ENCODE data around the gene CACNA1D. TPM values are rescaled to one million over a fixed set of nuclear protein-coding genes. Genes with fewer than 3 reads are reported as not detected.

CACNA1D gene
- total and polyA plus RNA-seq, 8 donors, result 5.3 to 22.8 (median 11.6) TPM

DNA sequence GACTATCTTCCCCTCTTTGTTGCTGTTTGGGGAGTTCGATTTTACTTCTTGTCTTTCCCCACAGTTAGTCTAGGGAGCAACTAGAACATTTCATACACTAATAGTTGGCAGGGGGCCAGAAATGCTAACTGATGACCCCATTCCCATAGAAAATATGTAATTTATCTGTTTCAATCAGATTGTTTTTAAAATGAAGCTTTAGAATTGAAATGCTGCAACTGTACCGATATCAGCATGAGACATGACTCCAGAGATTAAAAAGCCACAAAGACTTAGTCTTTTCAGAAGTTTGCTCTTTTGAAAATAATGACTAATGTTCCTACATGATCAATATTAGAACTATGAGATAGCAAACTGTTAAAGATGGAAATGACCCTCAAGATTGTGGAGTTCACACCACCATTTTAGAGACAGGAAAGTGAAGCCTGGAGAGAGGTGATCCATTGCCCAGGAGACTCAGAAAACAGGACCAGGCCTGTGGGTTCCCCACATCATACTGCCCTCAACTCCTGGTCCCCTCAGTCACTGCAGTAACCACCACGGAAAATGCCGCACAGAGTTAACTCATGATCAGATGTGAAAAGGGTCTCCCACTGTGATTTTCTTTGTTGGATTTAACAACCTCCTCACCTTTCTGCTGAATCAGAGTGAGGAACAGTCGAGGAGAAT, 221.5 kb downstream of the CACNA1D start:
- no peaks in the 10 kb centered on the region for H3K9me3 ChIP-seq
- FAIRE-seq (no peak), ATAC-seq (no peak), DNase-seq (no peak)
- no peak overlapping the region for H3K4me3 ChIP-seq
- TF ChIP-seq, protein P1, sequence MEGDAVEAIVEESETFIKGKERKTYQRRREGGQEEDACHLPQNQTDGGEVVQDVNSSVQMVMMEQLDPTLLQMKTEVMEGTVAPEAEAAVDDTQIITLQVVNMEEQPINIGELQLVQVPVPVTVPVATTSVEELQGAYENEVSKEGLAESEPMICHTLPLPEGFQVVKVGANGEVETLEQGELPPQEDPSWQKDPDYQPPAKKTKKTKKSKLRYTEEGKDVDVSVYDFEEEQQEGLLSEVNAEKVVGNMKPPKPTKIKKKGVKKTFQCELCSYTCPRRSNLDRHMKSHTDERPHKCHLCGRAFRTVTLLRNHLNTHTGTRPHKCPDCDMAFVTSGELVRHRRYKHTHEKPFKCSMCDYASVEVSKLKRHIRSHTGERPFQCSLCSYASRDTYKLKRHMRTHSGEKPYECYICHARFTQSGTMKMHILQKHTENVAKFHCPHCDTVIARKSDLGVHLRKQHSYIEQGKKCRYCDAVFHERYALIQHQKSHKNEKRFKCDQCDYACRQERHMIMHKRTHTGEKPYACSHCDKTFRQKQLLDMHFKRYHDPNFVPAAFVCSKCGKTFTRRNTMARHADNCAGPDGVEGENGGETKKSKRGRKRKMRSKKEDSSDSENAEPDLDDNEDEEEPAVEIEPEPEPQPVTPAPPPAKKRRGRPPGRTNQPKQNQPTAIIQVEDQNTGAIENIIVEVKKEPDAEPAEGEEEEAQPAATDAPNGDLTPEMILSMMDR (IDR thresholded peaks at IDR 0.05), result no peak
- intact Hi-C loops (cut with DNase I), result loop anchor here in 1 of 3 donors (10.0 kb wide), 1 partner anchor 331 kb away; no protein-coding TSS in a partner anchor
- H3K36me3 ChIP-seq, result no peaks in the 10 kb centered on the region
- no peaks in the 10 kb centered on the region for H3K4me1 ChIP-seq
- H3K27ac ChIP-seq, result no peak overlapping the region
- H3K27me3 ChIP-seq, result no peaks in the 10 kb centered on the region
- 63 to 71% methylated on average over 5 of the region's 5 CpGs for WGBS, 2 donors

DNA sequence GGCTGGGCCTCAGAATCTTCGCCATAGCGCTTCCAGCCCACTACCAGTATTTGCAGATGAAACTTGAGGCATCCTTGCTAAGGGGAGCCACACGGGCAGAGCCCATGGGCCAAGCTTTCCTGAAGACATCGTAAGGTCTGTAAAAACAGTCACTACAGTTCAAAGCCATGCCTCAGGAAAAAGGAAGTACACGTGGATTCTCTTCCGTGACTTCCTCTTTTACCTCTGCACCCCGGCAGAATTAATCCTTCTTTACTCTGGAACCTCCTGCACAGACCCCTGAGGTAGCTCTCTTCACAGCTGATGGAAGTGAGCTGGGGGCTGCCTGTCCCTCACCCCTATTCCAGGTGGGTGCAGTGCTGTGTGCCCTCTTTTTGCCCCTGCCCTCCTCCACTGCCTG, 222.6 kb downstream of the CACNA1D start:
- FAIRE-seq, result no peak

DNA sequence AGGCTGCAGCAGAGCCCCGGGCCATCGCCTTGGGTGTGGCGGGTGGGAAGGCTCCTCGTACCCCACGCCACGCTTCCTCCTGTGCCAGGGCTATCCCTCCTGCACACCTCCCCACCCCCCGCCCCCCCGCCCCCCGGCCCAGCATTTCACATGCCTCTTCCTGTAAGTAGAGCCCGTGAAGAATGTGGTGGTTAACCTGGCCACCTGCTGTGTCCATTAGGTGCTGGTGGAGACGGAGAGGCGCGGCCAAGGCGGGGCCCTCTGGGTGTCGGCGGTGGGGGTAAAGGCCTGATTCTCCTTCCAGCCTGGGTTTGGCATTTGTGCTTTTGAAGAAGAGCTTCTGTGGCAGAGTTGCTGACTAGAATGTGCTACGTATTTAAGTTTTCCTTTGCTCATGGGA, 224.1 kb downstream of the CACNA1D start:
- Histone ChIP-seq H3K36me3 (no peaks in the 10 kb centered on the region), H3K27ac (no peak overlapping the region), H3K4me3 (no peak overlapping the region), H3K4me1 (no peaks in the 10 kb centered on the region), H3K27me3 (no peaks in the 10 kb centered on the region), H3K9me3 (no peaks in the 10 kb centered on the region)
- DNase-seq (no peak), FAIRE-seq (no peak), ATAC-seq (no peak)
- intact Hi-C loops (cut with DNase I), result loop anchor here in 1 of 3 donors (10.0 kb wide), 1 partner anchor 334 kb away; no protein-coding TSS in a partner anchor
- TF ChIP-seq, protein P1 (IDR thresholded peaks at IDR 0.05), result no peak
- 84 to 85% methylated on average over 14 to 17 of the region's 17 CpGs for WGBS, 2 donors

More for the DNA sequence above, 222.6 kb downstream of the CACNA1D start:
- ATAC-seq (no peak), DNase-seq (no peak)
- intact Hi-C loops (cut with DNase I), result loop anchor here in 1 of 3 donors (10.0 kb wide), 1 partner anchor 332 kb away; no protein-coding TSS in a partner anchor
- TF ChIP-seq, protein P1 (IDR thresholded peaks at IDR 0.05), result no peak
- Histone ChIP-seq H3K9me3 (no peaks in the 10 kb centered on the region), H3K27me3 (no peaks in the 10 kb centered on the region), H3K27ac (no peak overlapping the region), H3K4me3 (no peak overlapping the region), H3K36me3 (no peaks in the 10 kb centered on the region), H3K4me1 (no peaks in the 10 kb centered on the region)
- WGBS, 2 donors, result 76 to 82% methylated on average over 7 of the region's 7 CpGs

DNA sequence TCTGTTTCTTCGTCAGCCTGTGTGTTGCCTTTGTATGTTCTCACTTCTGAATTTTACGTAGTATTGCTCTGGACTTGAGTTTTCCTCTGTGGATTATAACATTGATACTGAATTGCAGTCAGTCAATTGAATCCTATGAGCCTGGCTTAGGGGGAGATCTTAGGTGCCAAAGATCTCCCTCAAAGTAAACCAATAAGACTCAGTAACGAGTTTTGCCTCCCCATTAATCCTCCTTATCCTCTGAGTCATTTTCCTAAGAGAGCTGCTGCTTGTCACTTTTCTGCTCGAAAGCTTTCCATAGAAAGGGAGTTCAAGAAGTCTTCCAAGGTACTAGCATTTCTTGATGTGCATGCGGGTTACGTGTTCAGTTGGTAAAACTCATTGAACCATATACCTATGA, 225.4 kb downstream of the CACNA1D start:
- Histone ChIP-seq H3K9me3 (no peaks in the 10 kb centered on the region), H3K36me3 (no peaks in the 10 kb centered on the region), H3K27ac (no peak overlapping the region), H3K4me1 (no peaks in the 10 kb centered on the region), H3K4me3 (no peak overlapping the region), H3K27me3 (no peaks in the 10 kb centered on the region)
- ATAC-seq (no peak), DNase-seq (no peak), FAIRE-seq (no peak)
- TF ChIP-seq, protein P1 (IDR thresholded peaks at IDR 0.05), result no peak
- intact Hi-C loops (cut with DNase I), result loop anchor here in 1 of 3 donors (10.0 kb wide), 1 partner anchor 335 kb away; no protein-coding TSS in a partner anchor
- WGBS, 2 donors, result 85 to 88% methylated on average over 6 of the region's 6 CpGs
